ENCODE data around the gene ZBTB7C. TPM values are rescaled to one million over a fixed set of nuclear protein-coding genes. Genes with fewer than 3 reads are reported as not detected.

ZBTB7C gene
- polyA plus RNA-seq, 2 of the 4 experiments (the other 2 are of a cell fraction): 0.10 to 0.12 TPM

GRCh38 chr18:48111587-48111986 lies 297.6 kb downstream of the ZBTB7C start:
- Histone ChIP-seq H3K4me1 (no peaks in the 10 kb centered on the region), H3K4me2 (no peak overlapping the region), H3K9me3 (no peaks in the 10 kb centered on the region), H3K27ac (no peak overlapping the region), H3K4me3 (no peak overlapping the region)
- POLR2A ChIA-PET: no interaction called here
- no peak for ATAC-seq
- TF ChIP-seq MYC (IDR thresholded peaks at IDR 0.05; ENCODE audit: borderline replicate concordance, low read length): no peak
- TF ChIP-seq, protein P1, sequence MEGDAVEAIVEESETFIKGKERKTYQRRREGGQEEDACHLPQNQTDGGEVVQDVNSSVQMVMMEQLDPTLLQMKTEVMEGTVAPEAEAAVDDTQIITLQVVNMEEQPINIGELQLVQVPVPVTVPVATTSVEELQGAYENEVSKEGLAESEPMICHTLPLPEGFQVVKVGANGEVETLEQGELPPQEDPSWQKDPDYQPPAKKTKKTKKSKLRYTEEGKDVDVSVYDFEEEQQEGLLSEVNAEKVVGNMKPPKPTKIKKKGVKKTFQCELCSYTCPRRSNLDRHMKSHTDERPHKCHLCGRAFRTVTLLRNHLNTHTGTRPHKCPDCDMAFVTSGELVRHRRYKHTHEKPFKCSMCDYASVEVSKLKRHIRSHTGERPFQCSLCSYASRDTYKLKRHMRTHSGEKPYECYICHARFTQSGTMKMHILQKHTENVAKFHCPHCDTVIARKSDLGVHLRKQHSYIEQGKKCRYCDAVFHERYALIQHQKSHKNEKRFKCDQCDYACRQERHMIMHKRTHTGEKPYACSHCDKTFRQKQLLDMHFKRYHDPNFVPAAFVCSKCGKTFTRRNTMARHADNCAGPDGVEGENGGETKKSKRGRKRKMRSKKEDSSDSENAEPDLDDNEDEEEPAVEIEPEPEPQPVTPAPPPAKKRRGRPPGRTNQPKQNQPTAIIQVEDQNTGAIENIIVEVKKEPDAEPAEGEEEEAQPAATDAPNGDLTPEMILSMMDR (IDR thresholded peaks at IDR 0.05): no peak
- TF ChIP-seq SMC3 (IDR thresholded peaks at IDR 0.05): no peak
- TF ChIP-seq HOXB5 (CRISPR knock-in tag; IDR thresholded peaks at IDR 0.05): no peak
- no peak for TF ChIP-seq KDM1A (IDR thresholded peaks at IDR 0.05; ENCODE audit: low read depth)
- no peak for TF ChIP-seq RNF2 (IDR thresholded peaks at IDR 0.05; ENCODE audit: borderline replicate concordance, low read depth)
- TF ChIP-seq JUN (IDR thresholded peaks at IDR 0.05): no peak
- no peak for TF ChIP-seq E2F6 (IDR thresholded peaks at IDR 0.05; ENCODE audit: borderline replicate concordance, low read depth)
- no peak for TF ChIP-seq ATOH8 (CRISPR knock-in tag; IDR thresholded peaks at IDR 0.05; ENCODE audit: low read depth)
- no peak for TF ChIP-seq RFX5 (IDR thresholded peaks at IDR 0.05)
- no peak for TF ChIP-seq FOXS1 (CRISPR knock-in tag; IDR thresholded peaks at IDR 0.05)
- TF ChIP-seq, protein P2, sequence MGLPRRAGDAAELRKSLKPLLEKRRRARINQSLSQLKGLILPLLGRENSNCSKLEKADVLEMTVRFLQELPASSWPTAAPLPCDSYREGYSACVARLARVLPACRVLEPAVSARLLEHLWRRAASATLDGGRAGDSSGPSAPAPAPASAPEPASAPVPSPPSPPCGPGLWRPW (IDR thresholded peaks at IDR 0.05): no peak
- TF ChIP-seq FOSB (CRISPR knock-in tag; IDR thresholded peaks at IDR 0.05): no peak
- TF ChIP-seq TP53 (CRISPR knock-in tag; IDR thresholded peaks at IDR 0.05): no peak
- TF ChIP-seq POLR2AphosphoS2 (conservative IDR thresholded peaks at IDR 0.05; ENCODE audit: low read length): no peak
- TF ChIP-seq CBX2 (IDR thresholded peaks at IDR 0.05; ENCODE audit: borderline replicate concordance, low read depth): no peak
- TF ChIP-seq BCL3 (IDR thresholded peaks at IDR 0.05): no peak
- no peak for TF ChIP-seq ZFP36 (IDR thresholded peaks at IDR 0.05; ENCODE audit: borderline replicate concordance, partially characterized antibody)
- no peak for DNase-seq (ENCODE audit: low read depth in 1 of 2, low spot score in 1 of 2)
- no peak for FAIRE-seq
- CTCF ChIA-PET: no interaction called here
- 61% methylated on average over 5 of the region's 5 CpGs for WGBS (ENCODE audit: missing lambda C conversion rate)

GRCh38 chr18:48110797-48111196 lies 298.4 kb downstream of the ZBTB7C start:
- Histone ChIP-seq H3K9me3 (no peaks in the 10 kb centered on the region), H3K4me2 (no peak overlapping the region), H3K4me1 (no peaks in the 10 kb centered on the region), H3K4me3 (no peak overlapping the region), H3K27ac (no peak overlapping the region)
- CTCF ChIA-PET: no interaction called here
- POLR2A ChIA-PET: no interaction called here
- ATAC-seq: no peak
- no peak for DNase-seq (ENCODE audit: low read depth in 1 of 2, low spot score in 1 of 2)
- WGBS (ENCODE audit: missing lambda C conversion rate): 53% methylated on average over 6 of the region's 7 CpGs
- FAIRE-seq: no peak
- TF ChIP-seq TP53 (CRISPR knock-in tag; IDR thresholded peaks at IDR 0.05): no peak
- TF ChIP-seq ZSCAN20 (CRISPR knock-in tag; IDR thresholded peaks at IDR 0.05): no peak
- TF ChIP-seq RFX5 (IDR thresholded peaks at IDR 0.05): no peak
- TF ChIP-seq EHF (CRISPR knock-in tag; IDR thresholded peaks at IDR 0.05): no peak
- no peak for TF ChIP-seq PBX3 (IDR thresholded peaks at IDR 0.05)
- TF ChIP-seq ZFP36 (IDR thresholded peaks at IDR 0.05; ENCODE audit: borderline replicate concordance, partially characterized antibody): no peak
- no peak for TF ChIP-seq ESRRA (IDR thresholded peaks at IDR 0.05; ENCODE audit: borderline replicate concordance, low read length)
- TF ChIP-seq USF2 (IDR thresholded peaks at IDR 0.05): no peak
- no peak for TF ChIP-seq KDM5A (IDR thresholded peaks at IDR 0.05)
- TF ChIP-seq E2F6 (IDR thresholded peaks at IDR 0.05; ENCODE audit: borderline replicate concordance, low read depth): no peak
- no peak for TF ChIP-seq PHF8 (IDR thresholded peaks at IDR 0.05; ENCODE audit: borderline replicate concordance, low read depth)
- TF ChIP-seq CEBPB (IDR thresholded peaks at IDR 0.05): no peak
- TF ChIP-seq TFCP2L1 (CRISPR knock-in tag; IDR thresholded peaks at IDR 0.05): no peak
- no peak for TF ChIP-seq KDM1A (IDR thresholded peaks at IDR 0.05; ENCODE audit: low read depth)
- no peak for TF ChIP-seq RNF2 (IDR thresholded peaks at IDR 0.05; ENCODE audit: borderline replicate concordance, low read depth)

Data from A549 (cell line).